ENCODE measurements around the gene DEPDC5.
"Not testable (repeated sequence)": the region's sequence is repeated elsewhere in the genome, so short reads cannot be mapped to it uniquely, and the experiment has no call there.

Gene DEPDC5

DNA sequence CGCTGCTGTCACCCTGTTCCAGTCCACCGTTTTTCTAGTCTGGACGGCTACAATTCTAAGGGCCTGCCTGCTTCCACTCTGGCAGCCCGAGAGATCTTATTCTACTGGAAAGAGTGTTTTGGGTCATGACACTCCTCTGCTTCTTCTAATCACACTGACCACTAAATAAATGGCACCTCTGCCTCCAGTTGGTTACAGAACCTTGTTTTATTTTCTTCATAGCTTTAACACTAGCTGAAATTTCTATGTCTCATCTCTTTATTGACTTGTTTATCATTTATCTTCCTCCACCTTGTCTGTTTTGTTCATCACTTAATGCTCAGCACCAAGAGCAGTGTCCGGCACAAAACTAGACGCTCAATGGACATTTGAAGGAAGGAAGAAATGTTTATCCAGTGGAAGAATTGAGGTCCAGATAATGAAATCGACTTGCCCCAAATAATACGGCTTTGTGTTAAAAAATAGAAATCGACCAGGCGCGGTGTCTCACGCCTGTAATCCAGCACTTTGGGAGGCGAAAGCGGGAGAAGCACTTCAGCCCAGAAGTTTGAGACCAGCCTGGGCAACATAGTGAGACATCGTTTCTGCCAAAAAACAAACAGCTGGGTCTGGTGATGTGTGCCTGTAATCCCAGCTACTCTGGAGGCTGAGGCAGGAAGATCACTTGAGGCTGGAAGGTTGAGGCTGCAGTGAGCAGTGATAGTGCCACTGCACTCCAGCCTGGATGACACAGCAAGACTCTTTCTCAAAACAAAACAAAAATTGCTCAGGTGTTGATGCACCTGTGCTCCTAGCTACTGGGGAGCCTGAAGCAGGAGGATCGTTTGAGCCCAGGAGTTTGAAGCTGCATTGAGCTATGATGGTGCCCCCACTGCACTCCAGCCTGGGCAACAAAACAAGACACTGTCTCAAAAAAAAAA is 3.2 kb upstream of the DEPDC5 start:
- DNase-seq (ENCODE audit: low read depth), result no peak
- H3K4me3 ChIP-seq (ENCODE audit: low read depth, low read length), result peak overlapping the region; percentile 52
- TF ChIP-seq MAX (IDR thresholded peaks at IDR 0.05; ENCODE audit: low read depth, low read length), result no peak
- no peak for TF ChIP-seq POLR2A (IDR thresholded peaks at IDR 0.05; ENCODE audit: extremely low read depth, insufficient read length)
- no peak for TF ChIP-seq MYC (IDR thresholded peaks at IDR 0.05; ENCODE audit: low read depth, low read length)
- TF ChIP-seq, protein P1, sequence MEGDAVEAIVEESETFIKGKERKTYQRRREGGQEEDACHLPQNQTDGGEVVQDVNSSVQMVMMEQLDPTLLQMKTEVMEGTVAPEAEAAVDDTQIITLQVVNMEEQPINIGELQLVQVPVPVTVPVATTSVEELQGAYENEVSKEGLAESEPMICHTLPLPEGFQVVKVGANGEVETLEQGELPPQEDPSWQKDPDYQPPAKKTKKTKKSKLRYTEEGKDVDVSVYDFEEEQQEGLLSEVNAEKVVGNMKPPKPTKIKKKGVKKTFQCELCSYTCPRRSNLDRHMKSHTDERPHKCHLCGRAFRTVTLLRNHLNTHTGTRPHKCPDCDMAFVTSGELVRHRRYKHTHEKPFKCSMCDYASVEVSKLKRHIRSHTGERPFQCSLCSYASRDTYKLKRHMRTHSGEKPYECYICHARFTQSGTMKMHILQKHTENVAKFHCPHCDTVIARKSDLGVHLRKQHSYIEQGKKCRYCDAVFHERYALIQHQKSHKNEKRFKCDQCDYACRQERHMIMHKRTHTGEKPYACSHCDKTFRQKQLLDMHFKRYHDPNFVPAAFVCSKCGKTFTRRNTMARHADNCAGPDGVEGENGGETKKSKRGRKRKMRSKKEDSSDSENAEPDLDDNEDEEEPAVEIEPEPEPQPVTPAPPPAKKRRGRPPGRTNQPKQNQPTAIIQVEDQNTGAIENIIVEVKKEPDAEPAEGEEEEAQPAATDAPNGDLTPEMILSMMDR (IDR thresholded peaks at IDR 0.05; ENCODE audit: low read depth, low read length), result no peak

- TF ChIP-seq MAX (IDR thresholded peaks at IDR 0.05; ENCODE audit: low read depth, low read length) (no peak), POLR2A (IDR thresholded peaks at IDR 0.05; ENCODE audit: extremely low read depth, insufficient read length) (no peak)
- TF ChIP-seq, protein P1 (IDR thresholded peaks at IDR 0.05; ENCODE audit: low read depth, low read length), result no peak
- H3K4me3 ChIP-seq (ENCODE audit: low read depth, low read length), result peak overlapping the region; percentile 56
- DNase-seq (ENCODE audit: low read depth), result peak; percentile 43
These were observed 1.5 kb upstream of the DEPDC5 start for GRCh38 chr22:31752096-31752847.

DNA sequence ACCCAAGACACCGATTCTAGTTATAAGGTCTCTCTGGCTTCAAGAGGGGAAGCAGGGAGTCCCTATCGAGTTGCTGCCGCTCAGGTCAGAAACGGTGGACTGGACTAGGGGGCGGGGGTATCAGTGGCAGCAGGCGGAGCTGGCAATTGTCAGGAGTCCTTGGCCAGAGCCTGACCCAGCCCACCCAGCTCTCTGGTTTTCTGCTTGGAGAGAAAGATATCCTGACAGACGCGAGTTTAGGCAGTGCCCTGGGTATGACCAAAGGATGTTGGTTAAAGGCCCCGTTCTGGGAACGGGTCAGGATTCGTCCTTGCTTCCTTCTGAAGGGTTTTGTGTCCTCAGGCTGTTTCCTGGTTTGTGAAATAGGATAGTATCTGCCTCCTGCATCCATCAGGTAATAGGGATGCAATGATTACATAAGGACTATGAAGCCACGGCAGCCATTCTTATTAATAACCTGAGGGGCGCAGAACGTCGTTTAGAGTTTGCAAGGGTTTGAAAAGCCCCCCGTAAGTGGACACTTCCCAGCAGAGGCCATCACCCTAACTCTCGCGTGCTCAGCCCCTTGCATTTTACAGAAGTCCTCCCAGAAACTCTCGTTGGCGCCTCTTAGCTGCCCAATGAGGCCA is 700 bp upstream of the DEPDC5 start:
- DNase-seq (ENCODE audit: low read depth), result peak; percentile 90

GRCh38 chr22:31754813-31755212 is 994 bp downstream of the DEPDC5 start:
- H3K4me3 ChIP-seq (ENCODE audit: low read depth, low read length), result peak overlapping the region; percentile 76
- TF ChIP-seq, protein P1 (IDR thresholded peaks at IDR 0.05; ENCODE audit: low read depth, low read length), result no peak
- TF ChIP-seq MYC (IDR thresholded peaks at IDR 0.05; ENCODE audit: low read depth, low read length), result no peak
- no peak for TF ChIP-seq POLR2A (IDR thresholded peaks at IDR 0.05; ENCODE audit: extremely low read depth, insufficient read length)
- no peak for TF ChIP-seq MAX (IDR thresholded peaks at IDR 0.05; ENCODE audit: low read depth, low read length)
- no peak for DNase-seq (ENCODE audit: low read depth)

More for the DNA sequence above, 700 bp upstream of the DEPDC5 start:
- peak overlapping the region; percentile 56 for H3K4me3 ChIP-seq (ENCODE audit: low read depth, low read length)
- TF ChIP-seq MAX (IDR thresholded peaks at IDR 0.05; ENCODE audit: low read depth, low read length), result 0 out of 2 replicates have a peak, but pooled peaks have one; percentile 5
- peak; percentile 54 for TF ChIP-seq POLR2A (IDR thresholded peaks at IDR 0.05; ENCODE audit: extremely low read depth, insufficient read length)
- TF ChIP-seq, protein P1 (IDR thresholded peaks at IDR 0.05; ENCODE audit: low read depth, low read length), result no peak
- no peak for TF ChIP-seq MYC (IDR thresholded peaks at IDR 0.05; ENCODE audit: low read depth, low read length)

DNA sequence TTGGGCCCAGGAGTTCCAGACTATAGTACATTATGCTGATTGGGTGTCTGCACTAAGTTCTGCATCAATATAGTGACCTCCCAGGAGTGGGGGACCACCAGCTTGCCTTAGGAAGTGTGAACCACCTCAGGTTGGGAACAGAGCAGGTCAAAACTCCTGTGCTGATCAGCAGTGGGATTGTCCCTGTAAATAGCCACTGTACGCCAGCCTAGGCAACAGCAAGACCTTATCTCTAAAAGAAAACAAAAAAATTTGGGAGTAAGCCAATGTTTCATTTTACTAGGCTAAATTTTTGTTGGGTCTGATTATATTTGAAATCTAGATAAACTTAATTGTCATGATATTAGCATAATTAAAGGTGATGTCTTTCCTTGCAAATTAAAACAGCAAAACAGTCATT is 3.4 kb downstream of the DEPDC5 start:
- no peak for DNase-seq (ENCODE audit: low read depth)
- TF ChIP-seq POLR2A (IDR thresholded peaks at IDR 0.05; ENCODE audit: extremely low read depth, insufficient read length) (no peak), MAX (IDR thresholded peaks at IDR 0.05; ENCODE audit: low read depth, low read length) (no peak), MYC (IDR thresholded peaks at IDR 0.05; ENCODE audit: low read depth, low read length) (no peak)
- TF ChIP-seq, protein P1 (IDR thresholded peaks at IDR 0.05; ENCODE audit: low read depth, low read length), result no peak
- H3K4me3 ChIP-seq (ENCODE audit: low read depth, low read length), result no peak overlapping the region

- not testable (repeated sequence) for DNase-seq (ENCODE audit: low read depth); H3K4me3 ChIP-seq (ENCODE audit: low read depth, low read length)
These were observed 5.0 kb downstream of the DEPDC5 start for GRCh38 chr22:31758860-31759259.

All from NB4 (cell line).